ENCODE results near the gene KDM2A.

The KDM2A gene

GRCh38 chr11:67118801-67119584 lies at the start of gene KDM2A:
Gene KDM2A, plus strand, starts transcription at chr11:67119263. Its CDS starts 2,054 bp downstream, at chr11:67121317.
- DNase-seq (ENCODE audit: low read depth) = peak; percentile 100

GRCh38 chr11:67071420-67072284 lies 47.4 kb upstream of the KDM2A start:
- peak; percentile 35 for DNase-seq (ENCODE audit: low read depth)

GRCh38 chr11:67072295-67072694 lies 46.8 kb upstream of the KDM2A start:
- no peak for DNase-seq (ENCODE audit: low read depth)

GRCh38 chr11:67073908-67074307 lies 45.2 kb upstream of the KDM2A start:
- DNase-seq (ENCODE audit: low read depth) = no peak

- DNase-seq (ENCODE audit: low read depth) = no peak
Measured at GRCh38 chr11:67076202-67076601, 42.9 kb upstream of the KDM2A start.

- DNase-seq (ENCODE audit: low read depth) = no peak
Measured at GRCh38 chr11:67079065-67079705, 39.9 kb upstream of the KDM2A start.

- no peak for DNase-seq (ENCODE audit: low read depth)
Measured at GRCh38 chr11:67082071-67082791, 36.8 kb upstream of the KDM2A start.

- no peak for DNase-seq (ENCODE audit: low read depth)
Measured at GRCh38 chr11:67083786-67084366, 35.2 kb upstream of the KDM2A start.

GRCh38 chr11:67085617-67086016 lies 33.4 kb upstream of the KDM2A start:
- no peak for DNase-seq (ENCODE audit: low read depth)

- DNase-seq (ENCODE audit: low read depth) = no peak
Measured at GRCh38 chr11:67090717-67091116, 28.3 kb upstream of the KDM2A start.

- no peak for DNase-seq (ENCODE audit: low read depth)
Measured at GRCh38 chr11:67095214-67095507, 23.9 kb upstream of the KDM2A start.

- DNase-seq (ENCODE audit: low read depth) = no peak
Measured at GRCh38 chr11:67098799-67099429, 20.1 kb upstream of the KDM2A start.

GRCh38 chr11:67099831-67100324 lies 19.2 kb upstream of the KDM2A start:
- no peak for DNase-seq (ENCODE audit: low read depth)

- no peak for DNase-seq (ENCODE audit: low read depth)
Measured at GRCh38 chr11:67102664-67103063, 16.4 kb upstream of the KDM2A start.

- no peak for DNase-seq (ENCODE audit: low read depth)
Measured at GRCh38 chr11:67105964-67106363, 13.1 kb upstream of the KDM2A start.

GRCh38 chr11:67111261-67111660 lies 7.8 kb upstream of the KDM2A start:
- DNase-seq (ENCODE audit: low read depth) = no peak

GRCh38 chr11:67113231-67113721 lies 5.8 kb upstream of the KDM2A start:
- no peak for DNase-seq (ENCODE audit: low read depth)

GRCh38 chr11:67114275-67114896 lies 4.7 kb upstream of the KDM2A start:
- no peak for DNase-seq (ENCODE audit: low read depth)

- DNase-seq (ENCODE audit: low read depth) = no peak
Measured at GRCh38 chr11:67116758-67117105, 2.3 kb upstream of the KDM2A start.

GRCh38 chr11:67117176-67117575 lies 1.9 kb upstream of the KDM2A start:
- no peak for DNase-seq (ENCODE audit: low read depth)

Data from T-helper 22 cell (primary cell).